Nephron progenitor cell (in vitro differentiated cells): ENCODE data around the gene COQ9.

Experiments
- DNase-seq: peaks from one replicate; pipeline ENCODE4 v3.0.0; 2021
- H3K27ac Mint-ChIP-seq: 2 replicates; pipeline ENCODE4 v1.8.0; 2021; ENCODE audit warnings: mild to moderate bottlenecking, moderate library complexity, mixed read lengths
- H3K27me3 Mint-ChIP-seq: 2 replicates; pipeline ENCODE4 v1.8.0; 2021; ENCODE audit warnings: mild to moderate bottlenecking, low read depth, mixed read lengths; ENCODE audit not compliant: poor library complexity
- H3K36me3 Mint-ChIP-seq: 2 replicates; pipeline ENCODE4 v1.8.0; 2021; ENCODE audit warnings: low read depth, mixed read lengths
- H3K4me1 Mint-ChIP-seq: 2 replicates; pipeline ENCODE4 v1.8.0; 2021; ENCODE audit warnings: mixed read lengths
- H3K4me3 Mint-ChIP-seq: 2 replicates; pipeline ENCODE4 v1.8.0; 2021; ENCODE audit warnings: mild to moderate bottlenecking, moderate library complexity, mixed read lengths
- H3K9me3 Mint-ChIP-seq: 2 replicates; pipeline ENCODE4 v1.8.0; 2021; ENCODE audit warnings: mild to moderate bottlenecking, moderate library complexity, mixed read lengths
- CTCF ChIP-seq: fragments of 200-600 bp; sonication (generic); IDR thresholded peaks from 2 replicates; pipeline ENCODE4 v1.5.0; 2021; ENCODE audit warnings: antibody characterized with exemption

The COQ9 gene

GRCh38 chr16:57502048-57502775 lies 54.9 kb downstream of the COQ9 start:
- Mint-ChIP-seq H3K4me3 (no peak overlapping the region), H3K27ac (no peak overlapping the region), H3K9me3 (no peaks in the 10 kb centered on the region), H3K4me1 (peaks cover 53% of the 10 kb centered on the region), H3K36me3 (no peaks in the 10 kb centered on the region), H3K27me3 (peaks cover 8% of the 10 kb centered on the region)
- TF ChIP-seq CTCF: no peak
- no peak for DNase-seq

- H3K27ac Mint-ChIP-seq: no peak overlapping the region
- H3K9me3 Mint-ChIP-seq: no peaks in the 10 kb centered on the region
- no peaks in the 10 kb centered on the region for H3K36me3 Mint-ChIP-seq
- no peak for TF ChIP-seq CTCF
- DNase-seq: peak; percentile 40
- no peak overlapping the region for H3K4me3 Mint-ChIP-seq
- peaks cover 64% of the 10 kb centered on the region for H3K4me1 Mint-ChIP-seq
- peaks cover 9% of the 10 kb centered on the region for H3K27me3 Mint-ChIP-seq
Observed at GRCh38 chr16:57503366-57503765, 56.1 kb downstream of the COQ9 start.

- Mint-ChIP-seq H3K9me3 (no peaks in the 10 kb centered on the region), H3K36me3 (no peaks in the 10 kb centered on the region), H3K4me1 (peaks cover 69% of the 10 kb centered on the region), H3K27me3 (peaks cover 12% of the 10 kb centered on the region), H3K27ac (no peak overlapping the region), H3K4me3 (no peak overlapping the region)
- no peak for DNase-seq
- no peak for TF ChIP-seq CTCF
Observed at GRCh38 chr16:57504001-57504400, 56.7 kb downstream of the COQ9 start.

- Mint-ChIP-seq H3K27me3 (peaks cover 12% of the 10 kb centered on the region), H3K4me3 (no peak overlapping the region), H3K4me1 (peaks cover 73% of the 10 kb centered on the region), H3K36me3 (no peaks in the 10 kb centered on the region), H3K27ac (no peak overlapping the region), H3K9me3 (no peaks in the 10 kb centered on the region)
- TF ChIP-seq CTCF: no peak
- DNase-seq: no peak
Observed at GRCh38 chr16:57504491-57504890, 57.2 kb downstream of the COQ9 start.

- no peak for DNase-seq
- Mint-ChIP-seq H3K36me3 (no peaks in the 10 kb centered on the region), H3K9me3 (no peaks in the 10 kb centered on the region), H3K27me3 (peaks cover 12% of the 10 kb centered on the region), H3K4me1 (peaks cover 75% of the 10 kb centered on the region), H3K27ac (peak overlapping the region; percentile 56), H3K4me3 (no peak overlapping the region)
- no peak for TF ChIP-seq CTCF
Observed at GRCh38 chr16:57505169-57505568, 57.9 kb downstream of the COQ9 start.
